MM.1S (cell line): Measurements from ENCODE around the gene SLC16A10.

Source experiments
- CTCF ChIP-seq: fragments of 300-600 bp; sonication (generic); IDR thresholded peaks from 2 replicates; pipeline ENCODE4 v1.5.1; 2016; ENCODE audit warnings: antibody characterized with exemption, low read length, mixed read lengths
- EZH2 ChIP-seq: fragments of 300-600 bp; sonication (generic); optimal IDR thresholded peaks from 2 replicates; pipeline ENCODE3; 2017; ENCODE audit warnings: low read depth, mild to moderate bottlenecking, antibody characterized with exemption, low read length, mixed read lengths
- EZH2phosphoT487 ChIP-seq: fragments of 300-600 bp; sonication (generic); IDR thresholded peaks from 2 replicates; pipeline ENCODE4 v1.6.1; 2018; ENCODE audit warnings: antibody characterized with exemption, low read length

GRCh38 chr6:111090766-111091165 lies 3.5 kb downstream of the SLC16A10 start:
- TF ChIP-seq EZH2phosphoT487 (no peak), CTCF (no peak), EZH2 (no peak)
